Keratinocyte (primary cell): Measurements from ENCODE around the gene CYP26C1.

Experiments
- CTCF ChIP-seq, 3 experiments: IDR thresholded peaks in 1 of 3; conservative IDR thresholded peaks in 1 of 3; optimal IDR thresholded peaks in 1 of 3; 2 replicates in 2 of 3; 3 replicates in 1 of 3; pipeline versions ENCODE3 to v1.5.1; 2011; ENCODE audit warnings: low read length in 3 of 3, mild to moderate bottlenecking in 3 of 3, moderate library complexity in 2 of 3, control low read depth in 1 of 3, inconsistent platforms in 1 of 3; ENCODE audit not compliant: insufficient read depth in 2 of 3; ENCODE audit errors: extremely low read depth in 1 of 3
- EZH2 ChIP-seq: IDR thresholded peaks from one replicate; pipeline ENCODE4 v1.6.1; 2012; ENCODE audit warnings: inconsistent platforms, mild to moderate bottlenecking, low read length, moderate library complexity

GRCh38 chr10:93058139-93058538 lies 2.5 kb upstream of the CYP26C1 start:
- TF ChIP-seq CTCF (optimal IDR thresholded peaks at IDR 0.05 in 1 of 3, IDR thresholded peaks at IDR 0.05 in 1 of 3, conservative IDR thresholded peaks at IDR 0.05 in 1 of 3; ENCODE audit: extremely low read depth in 1 of 3, insufficient read depth in 2 of 3, low read length in 3 of 3), result no peak
- TF ChIP-seq EZH2, result no peak
